Measurements from ENCODE around the gene RGS19. TPM values are rescaled to one million over a fixed set of nuclear protein-coding genes. Genes with fewer than 3 reads are reported as not detected.

The RGS19 gene
- total and polyA plus RNA-seq, 2 of the 8 experiments (the other 6 are each of a cell fraction or from before 2014, with no cell fraction given): 12.7 to 16.8 TPM

GRCh38 chr20:64067733-64068307, 11.5 kb downstream of the RGS19 start:
- H2AK5ac ChIP-seq (ENCODE audit: low read depth, low read length): 0 out of 2 replicates have a peak overlapping the region, but pooled peaks have one; percentile 65
- H4K5ac ChIP-seq (ENCODE audit: insufficient read length, low read depth, low read length): no peak overlapping the region
- no peak overlapping the region for H3K9ac ChIP-seq (replicated peaks in 1 of 4; ENCODE audit: extremely low read depth in 1 of 4, low read depth in 3 of 4, low read length in 3 of 4)
- DNase-seq (ENCODE audit: low read depth in 1 of 2, low spot score in 2 of 2): no peak
- no peaks in the 10 kb centered on the region for H3K27me3 ChIP-seq (replicated peaks in 1 of 4; ENCODE audit: control insufficient read depth in 3 of 4, extremely low read depth in 1 of 4, insufficient read depth in 3 of 4, low read length in 3 of 4)
- ChIA-PET CTCF (ENCODE audit: partially characterized antibody) (interaction anchor here (0.8 to 3.1 kb wide), 10 partner anchors 10 to 49 kb away, joined by 3 to 33 read pairs (median 8); partner anchors contain the start of genes C20orf204, LKAAEAR1, OPRL1 and RGS19), POLR2A (ENCODE audit: partially characterized antibody) (interaction anchor here (1.0 to 4.5 kb wide), 4 partner anchors 10 to 53 kb away, joined by 4 to 27 read pairs (median 4); partner anchors contain the start of genes OPRL1 and RGS19)
- H3K36me3 ChIP-seq (ENCODE audit: control insufficient read depth in 2 of 4, insufficient read depth in 4 of 4, low read length in 3 of 4): 0 out of 8 replicates have a peak, but pooled peaks cover 0 to 3% (median 0%) of the 10 kb centered on the region in 4 experiments
- peaks cover 2 to 10% of the 10 kb centered on the region in 2 experiments for H4K20me1 ChIP-seq (replicated peaks in 1 of 2; ENCODE audit: control insufficient read depth in 1 of 2, insufficient read depth in 2 of 2, low read length in 2 of 2)
- H4K8ac ChIP-seq (ENCODE audit: extremely low read depth, insufficient read depth, low read length): no peak overlapping the region
- H3K18ac ChIP-seq (ENCODE audit: extremely low read depth, low read length): no peak overlapping the region
- peaks cover 2% of the 10 kb centered on the region; the same call in 1 of the 2 replicates for H3K23me2 ChIP-seq (ENCODE audit: low read depth, low read length)
- H2BK12ac ChIP-seq (ENCODE audit: low read depth, low read length): peak overlapping the region; percentile 44; the same call in 1 of the 2 replicates
- 0 out of 2 replicates have a peak, but pooled peaks cover 3% of the 10 kb centered on the region for H3K79me1 ChIP-seq (ENCODE audit: low read depth, low read length)
- no peak overlapping the region for H3K14ac ChIP-seq (ENCODE audit: insufficient read length)
- H2BK20ac ChIP-seq (ENCODE audit: low read length): no peak overlapping the region
- no peak overlapping the region for H3K4ac ChIP-seq (replicated peaks; ENCODE audit: insufficient read length, low read depth, low read length)
- H3K23ac ChIP-seq (ENCODE audit: insufficient read length): no peak overlapping the region
- H3K4me3 ChIP-seq (ENCODE audit: extremely low read depth in 1 of 4, insufficient read depth in 2 of 4, low read depth in 3 of 4, low read length in 4 of 4): no peak overlapping the region
- no peak overlapping the region for H2BK120ac ChIP-seq (replicated peaks; ENCODE audit: low read depth, low read length)
- WGBS, 2 experiments (ENCODE audit: extremely low coverage in 1 of 2, insufficient coverage in 1 of 2, insufficient read length in 1 of 2, insufficient replicate concordance in 2 of 2, low coverage in 1 of 2, low lambda C conversion rate in 2 of 2, missing lambda C conversion rate in 1 of 2): 87% methylated on average over 7 of the region's 12 CpGs; no CpG with 5 or more reads in 1 of the 2 experiments
- FAIRE-seq: no peak
- H3K27ac ChIP-seq (ENCODE audit: low read depth, low read length): no peak overlapping the region
- no peaks in the 10 kb centered on the region for H3K9me3 ChIP-seq (ENCODE audit: insufficient read depth in 2 of 2, low read depth in 1 of 2, low read length in 1 of 2)
- peaks cover 3 to 20% (median 7%) of the 10 kb centered on the region in 4 experiments for H3K4me1 ChIP-seq (replicated peaks in 1 of 4; ENCODE audit: control insufficient read depth in 3 of 4, insufficient read depth in 4 of 4, low read length in 3 of 4)
- peak overlapping the region; percentile 52; the same call in 1 of the 2 replicates for H2BK5ac ChIP-seq (ENCODE audit: low read depth, low read length)
- no peak overlapping the region for H3K56ac ChIP-seq (replicated peaks; ENCODE audit: insufficient read length, low read depth, low read length)
- H2AFZ ChIP-seq (ENCODE audit: low read length): no peak overlapping the region
- no peaks in the 10 kb centered on the region for H3K79me2 ChIP-seq (ENCODE audit: control insufficient read depth in 1 of 2, insufficient read depth in 2 of 2, low read length in 2 of 2)
- H2BK15ac ChIP-seq (ENCODE audit: low read length): no peak overlapping the region
- no peak overlapping the region for H3K4me2 ChIP-seq (ENCODE audit: insufficient read depth in 1 of 2, low read depth in 2 of 2, low read length in 2 of 2)
- H4K91ac ChIP-seq (replicated peaks; ENCODE audit: insufficient read length, low read length): no peak overlapping the region
- TF ChIP-seq SAP30 (IDR thresholded peaks at IDR 0.05; ENCODE audit: insufficient read depth, insufficient replicate concordance, low read length) (no peak), SP2 (IDR thresholded peaks at IDR 0.05; ENCODE audit: low read length) (no peak), SRF (IDR thresholded peaks at IDR 0.05; ENCODE audit: low read depth, low read length) (no peak), HDAC2 (IDR thresholded peaks at IDR 0.05; ENCODE audit: borderline replicate concordance in 1 of 2, low read depth in 2 of 2, low read length in 2 of 2) (no peak), SUZ12 (IDR thresholded peaks at IDR 0.05; ENCODE audit: low read length) (no peak)
